HG03135 (cell line): Measurements from ENCODE around the gene SRRM1.
"Not testable (repeated sequence)": the region's sequence is repeated elsewhere in the genome, so short reads cannot be mapped to it uniquely, and the experiment has no call there.

Experiments used
- ATAC-seq: cut with Tn5 transposase; IDR thresholded peaks from one replicate; pipeline ENCODE4 v1.9.1; 2021; ENCODE audit warnings: mild to moderate bottlenecking, moderate library complexity; ENCODE audit not compliant: unreplicated experiment

Gene SRRM1

DNA sequence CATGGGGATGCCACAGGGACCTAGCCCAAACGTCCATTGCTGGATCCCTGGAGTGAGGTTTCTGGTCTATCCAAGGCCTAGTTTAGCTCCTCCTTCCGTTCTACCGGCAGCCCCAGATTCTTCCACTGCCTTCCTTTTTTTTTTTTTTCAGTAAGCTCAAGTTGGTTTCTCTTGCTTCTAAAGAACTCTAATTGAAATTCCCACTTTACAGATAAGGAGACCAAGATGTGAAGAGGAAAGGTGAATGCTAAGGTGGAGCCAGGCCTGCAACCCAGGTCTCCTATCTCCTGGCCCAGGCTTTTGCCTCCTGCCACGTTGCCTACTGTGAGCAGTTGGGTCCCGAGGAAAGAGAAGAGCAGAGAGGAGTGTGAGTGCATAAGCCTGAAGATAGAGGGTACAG is 70.6 kb downstream of the SRRM1 start:
- no peak for ATAC-seq

DNA sequence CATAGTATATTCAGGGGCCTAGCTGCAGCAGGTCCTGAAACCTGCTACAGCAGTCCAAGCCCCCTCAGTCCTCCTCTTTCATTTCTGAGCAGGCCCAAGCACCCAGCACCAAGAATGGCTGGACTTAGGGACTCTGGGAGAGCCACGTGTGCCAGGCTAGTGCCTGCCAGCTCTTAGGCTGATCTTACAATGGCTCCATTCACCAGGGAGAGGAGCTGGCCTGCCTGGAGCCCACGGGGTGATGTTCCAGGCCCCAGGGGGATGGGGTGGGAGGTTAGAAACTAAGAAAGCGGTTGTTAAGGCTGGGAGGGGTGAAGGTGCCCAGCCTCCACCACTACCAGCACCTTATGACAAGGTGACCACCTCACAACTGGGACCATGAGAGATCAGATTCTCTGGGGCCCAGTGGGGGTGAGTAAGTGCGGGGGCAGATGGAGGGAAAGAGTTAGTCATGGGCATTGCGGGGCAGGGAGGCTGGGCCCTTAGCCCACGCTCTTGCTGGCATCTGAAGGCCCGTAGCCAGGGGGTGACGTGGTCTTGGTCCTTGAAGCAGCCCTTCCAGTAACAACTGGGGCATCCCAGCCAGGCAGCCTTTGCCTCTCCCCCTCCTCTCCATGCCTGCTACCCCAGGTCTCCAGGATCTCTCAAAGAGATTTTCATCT is 71.9 kb downstream of the SRRM1 start:
- no peak for ATAC-seq

DNA sequence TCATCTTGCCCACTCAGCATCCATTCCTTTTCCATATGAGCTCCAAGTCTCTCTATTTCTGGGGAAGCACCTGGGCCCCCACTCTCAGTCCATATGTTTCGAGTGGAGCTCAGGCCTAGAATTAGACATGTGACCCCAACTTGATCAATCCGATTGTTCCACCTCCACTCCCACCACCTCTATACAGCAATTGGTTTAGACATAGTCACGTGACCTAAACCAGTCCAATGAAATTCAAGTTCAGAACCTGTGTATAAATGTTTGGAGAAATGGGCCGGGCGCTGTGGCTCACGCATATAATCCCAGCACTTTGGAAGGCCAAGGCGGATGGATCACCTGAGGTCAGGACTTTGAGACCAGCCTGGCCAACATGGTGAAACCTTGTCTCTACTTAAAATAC is 72.6 kb downstream of the SRRM1 start:
- ATAC-seq: no peak

DNA sequence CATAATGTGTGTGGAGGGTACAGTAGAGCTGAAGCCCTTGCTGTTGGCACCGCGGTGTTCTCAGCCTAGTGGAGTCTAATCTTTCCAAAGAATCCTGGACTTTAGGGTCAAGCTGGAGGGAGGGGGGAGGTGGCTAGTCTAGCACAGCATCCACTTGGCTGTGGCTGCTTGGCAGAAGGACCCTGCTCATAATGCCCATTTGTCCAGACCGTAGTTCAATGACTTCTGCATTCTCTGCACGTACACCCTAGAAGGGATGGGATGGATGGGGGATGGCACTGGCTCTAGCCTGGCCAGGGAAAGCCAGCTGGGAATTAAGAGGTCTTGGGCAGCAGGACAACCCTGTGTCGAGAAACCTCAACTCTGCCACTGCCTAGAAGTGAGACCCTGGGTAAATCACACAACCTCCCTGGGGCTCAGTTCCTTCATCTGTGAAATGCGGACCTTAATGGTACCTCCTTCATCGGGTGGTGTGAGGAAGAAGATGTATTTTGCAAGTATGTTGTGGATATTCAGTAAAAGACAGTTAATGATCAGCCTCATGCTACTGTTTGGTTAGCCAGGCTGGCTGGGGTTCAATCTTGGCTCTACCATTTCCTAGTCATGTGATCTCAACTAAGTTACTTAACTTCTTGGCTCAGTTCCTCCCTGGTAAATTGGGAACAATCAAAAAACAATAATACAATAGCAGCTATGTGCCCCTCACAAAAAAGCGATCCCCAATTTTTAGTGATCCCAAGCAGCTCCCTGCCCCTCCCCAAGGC is 75.0 kb downstream of the SRRM1 start:
- ATAC-seq: no peak

DNA sequence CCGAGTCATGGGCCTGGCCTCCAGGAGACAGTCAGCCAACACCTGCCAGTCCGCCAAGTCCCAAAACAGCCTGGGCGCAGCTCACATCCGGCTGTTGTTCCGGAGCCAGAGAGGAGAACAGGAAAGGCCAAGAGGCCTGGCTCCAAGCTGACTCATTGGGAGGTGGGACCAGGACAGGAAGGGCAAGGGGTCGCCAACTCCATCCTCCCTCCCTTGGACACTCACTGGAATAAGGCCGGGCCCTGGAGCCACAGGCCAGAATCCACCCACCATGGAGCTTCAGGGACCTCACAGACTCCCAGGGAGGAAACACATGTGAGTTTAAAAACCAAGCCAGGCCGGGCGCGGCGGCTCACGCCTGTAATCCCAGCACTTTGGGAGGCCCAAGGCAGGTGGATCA is 77.0 kb downstream of the SRRM1 start:
- no peak for ATAC-seq

DNA sequence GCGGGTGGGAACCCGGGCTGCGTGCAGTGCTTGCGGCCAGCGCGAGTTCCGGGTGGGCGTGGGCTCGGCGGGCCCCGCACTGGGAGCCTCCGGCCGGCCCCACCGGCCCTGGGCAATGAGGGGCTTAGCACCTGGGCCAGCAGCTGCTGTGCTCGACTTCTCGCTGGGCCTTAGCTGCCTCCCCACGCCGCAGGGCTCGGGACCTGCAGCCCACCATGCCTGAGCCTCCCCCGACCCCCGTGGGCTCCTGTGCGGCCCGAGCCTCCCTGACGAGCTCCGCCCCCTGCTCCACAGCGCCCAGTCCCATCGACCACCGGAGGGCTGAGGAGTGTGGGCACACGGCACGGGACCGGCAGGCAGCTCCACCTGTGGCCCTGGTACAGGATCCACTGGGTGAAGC is 78.4 kb downstream of the SRRM1 start:
- no peak for ATAC-seq

DNA sequence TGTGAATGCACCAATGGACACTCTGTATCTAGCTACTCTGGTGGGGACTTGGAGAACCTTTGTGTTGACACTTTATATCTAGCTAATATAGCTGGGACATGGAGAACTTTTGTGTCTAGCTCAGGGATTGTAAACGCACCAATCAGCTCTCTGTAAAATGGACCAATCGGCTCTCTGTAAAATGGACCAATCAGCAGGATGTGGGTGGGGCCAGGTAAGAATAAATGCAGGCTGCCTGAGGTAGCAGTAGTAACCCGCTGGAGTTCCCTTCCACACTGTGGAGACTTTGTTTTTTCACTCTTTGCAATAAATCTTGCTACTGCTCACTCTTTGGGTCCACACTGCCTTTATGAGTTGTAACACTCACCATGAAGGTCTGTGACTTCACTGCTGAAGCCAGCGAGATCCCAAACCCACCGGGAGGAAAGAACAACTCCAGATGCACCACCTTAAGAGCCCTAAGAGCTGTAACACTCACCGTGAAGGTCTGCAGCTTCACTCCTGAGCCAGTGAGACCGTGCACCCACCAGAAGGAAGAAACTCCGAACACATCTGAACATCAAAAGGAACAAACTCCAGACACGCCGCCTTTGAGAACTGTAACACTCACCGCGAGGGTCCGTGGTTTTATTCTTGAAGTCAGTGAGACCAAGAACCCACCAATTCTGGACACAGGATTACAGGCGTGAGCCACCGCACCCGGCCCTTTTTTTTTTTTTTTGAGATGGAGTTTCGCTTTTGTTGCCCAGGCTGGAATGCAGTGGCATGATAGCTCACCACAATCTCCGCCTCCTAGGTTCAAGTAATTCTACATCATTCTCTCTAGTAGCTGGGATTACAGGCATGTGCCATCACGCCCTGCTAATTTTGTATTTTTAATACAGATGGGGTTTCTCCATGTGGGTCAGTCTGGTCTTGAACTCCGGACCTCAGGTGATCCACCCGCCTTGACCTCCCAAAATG is 79.3 kb downstream of the SRRM1 start:
- ATAC-seq: not testable (repeated sequence)
